ENCODE measurements around the gene IL6. TPM values are rescaled to one million over a fixed set of nuclear protein-coding genes. Genes with fewer than 3 reads are reported as not detected.

Gene IL6
- total RNA-seq, 4 donors from 2014 or later = 2.3 to 17.9 (median 5.1) TPM; not detected in 1

DNA sequence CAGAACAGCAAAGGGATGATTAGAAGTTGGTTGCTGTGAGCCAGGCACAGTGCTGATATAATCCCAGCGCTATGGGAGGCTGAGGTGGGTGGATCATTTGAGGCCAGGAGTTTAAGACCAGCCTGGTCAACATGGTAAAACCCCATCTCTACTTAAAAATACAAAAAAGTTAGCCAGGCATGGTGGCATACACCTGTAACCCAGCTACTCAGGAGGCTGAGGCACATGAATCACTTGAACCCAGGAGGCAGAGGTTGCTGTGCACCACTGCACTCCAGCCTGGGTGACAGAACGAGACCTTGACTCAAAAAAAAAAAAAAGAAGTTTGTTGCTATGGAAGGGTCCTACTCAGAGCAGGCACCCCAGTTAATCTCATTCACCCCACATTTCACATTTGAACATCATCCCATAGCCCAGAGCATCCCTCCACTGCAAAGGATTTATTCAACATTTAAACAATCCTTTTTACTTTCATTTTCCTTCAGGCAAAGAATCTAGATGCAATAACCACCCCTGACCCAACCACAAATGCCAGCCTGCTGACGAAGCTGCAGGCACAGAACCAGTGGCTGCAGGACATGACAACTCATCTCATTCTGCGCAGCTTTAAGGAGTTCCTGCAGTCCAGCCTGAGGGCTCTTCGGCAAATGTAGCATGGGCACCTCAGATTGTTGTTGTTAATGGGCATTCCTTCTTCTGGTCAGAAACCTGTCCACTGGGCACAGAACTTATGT is 4.1 kb downstream of the IL6 start:
- TF ChIP-seq, protein P1, sequence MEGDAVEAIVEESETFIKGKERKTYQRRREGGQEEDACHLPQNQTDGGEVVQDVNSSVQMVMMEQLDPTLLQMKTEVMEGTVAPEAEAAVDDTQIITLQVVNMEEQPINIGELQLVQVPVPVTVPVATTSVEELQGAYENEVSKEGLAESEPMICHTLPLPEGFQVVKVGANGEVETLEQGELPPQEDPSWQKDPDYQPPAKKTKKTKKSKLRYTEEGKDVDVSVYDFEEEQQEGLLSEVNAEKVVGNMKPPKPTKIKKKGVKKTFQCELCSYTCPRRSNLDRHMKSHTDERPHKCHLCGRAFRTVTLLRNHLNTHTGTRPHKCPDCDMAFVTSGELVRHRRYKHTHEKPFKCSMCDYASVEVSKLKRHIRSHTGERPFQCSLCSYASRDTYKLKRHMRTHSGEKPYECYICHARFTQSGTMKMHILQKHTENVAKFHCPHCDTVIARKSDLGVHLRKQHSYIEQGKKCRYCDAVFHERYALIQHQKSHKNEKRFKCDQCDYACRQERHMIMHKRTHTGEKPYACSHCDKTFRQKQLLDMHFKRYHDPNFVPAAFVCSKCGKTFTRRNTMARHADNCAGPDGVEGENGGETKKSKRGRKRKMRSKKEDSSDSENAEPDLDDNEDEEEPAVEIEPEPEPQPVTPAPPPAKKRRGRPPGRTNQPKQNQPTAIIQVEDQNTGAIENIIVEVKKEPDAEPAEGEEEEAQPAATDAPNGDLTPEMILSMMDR (IDR thresholded peaks at IDR 0.05; ENCODE audit: low read depth) = no peak

DNA sequence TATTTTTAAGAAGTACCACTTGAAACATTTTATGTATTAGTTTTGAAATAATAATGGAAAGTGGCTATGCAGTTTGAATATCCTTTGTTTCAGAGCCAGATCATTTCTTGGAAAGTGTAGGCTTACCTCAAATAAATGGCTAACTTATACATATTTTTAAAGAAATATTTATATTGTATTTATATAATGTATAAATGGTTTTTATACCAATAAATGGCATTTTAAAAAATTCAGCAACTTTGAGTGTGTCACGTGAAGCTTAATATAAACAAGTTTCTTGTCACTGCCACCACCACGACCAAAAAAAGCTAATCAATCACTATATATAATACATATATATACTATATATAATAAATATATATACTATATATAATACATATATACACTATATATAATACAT is 4.8 kb downstream of the IL6 start:
- TF ChIP-seq, protein P1 (IDR thresholded peaks at IDR 0.05; ENCODE audit: low read depth) = no peak

DNA sequence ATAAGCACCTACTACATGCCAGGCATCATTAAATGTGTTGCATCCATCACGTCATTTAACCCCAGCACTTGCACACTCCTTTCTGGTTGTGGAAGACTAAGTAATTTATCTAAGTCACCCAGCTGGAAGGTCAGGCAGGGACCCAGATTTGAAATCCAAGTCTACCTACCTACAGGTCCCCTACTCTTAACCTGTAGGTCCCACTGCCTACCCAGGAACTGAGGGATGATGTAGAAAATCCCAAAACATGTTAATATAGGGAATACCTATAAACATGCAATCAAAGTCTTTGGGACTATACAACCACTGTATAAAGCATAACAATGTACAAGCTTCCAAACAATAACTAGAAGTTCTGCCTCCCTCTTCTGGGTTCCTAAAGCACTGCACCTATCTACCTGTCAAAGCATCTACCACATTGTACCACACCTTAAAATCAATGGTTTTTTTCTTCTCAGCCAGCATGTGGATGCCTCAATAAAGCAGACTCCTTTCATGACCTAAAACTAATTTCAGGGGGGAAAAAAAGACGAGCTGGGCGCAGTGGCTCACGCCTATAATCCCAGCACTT is 5.6 kb downstream of the IL6 start:
- TF ChIP-seq, protein P1 (IDR thresholded peaks at IDR 0.05; ENCODE audit: low read depth) = no peak

DNA sequence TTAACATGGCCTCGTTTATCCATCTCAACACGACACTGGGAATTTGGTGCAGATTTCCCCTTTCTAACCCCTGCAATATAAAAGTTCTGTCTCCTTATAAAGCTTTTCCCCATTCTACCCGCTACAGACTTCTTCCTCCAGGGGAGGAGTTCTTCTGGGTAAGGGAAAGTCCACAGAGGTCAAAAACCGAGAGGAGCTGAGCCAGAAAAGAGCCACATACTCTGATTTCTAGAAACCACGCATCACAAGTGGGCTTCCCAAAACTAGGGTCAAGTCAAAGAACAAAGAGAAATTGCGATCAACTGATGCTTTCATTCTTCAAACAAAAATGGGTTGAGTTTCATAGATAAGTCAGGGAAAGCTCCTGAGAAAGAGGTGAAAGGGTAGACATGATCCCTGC is 6.8 kb downstream of the IL6 start:
- TF ChIP-seq, protein P1 (IDR thresholded peaks at IDR 0.05; ENCODE audit: low read depth) = no peak

DNA sequence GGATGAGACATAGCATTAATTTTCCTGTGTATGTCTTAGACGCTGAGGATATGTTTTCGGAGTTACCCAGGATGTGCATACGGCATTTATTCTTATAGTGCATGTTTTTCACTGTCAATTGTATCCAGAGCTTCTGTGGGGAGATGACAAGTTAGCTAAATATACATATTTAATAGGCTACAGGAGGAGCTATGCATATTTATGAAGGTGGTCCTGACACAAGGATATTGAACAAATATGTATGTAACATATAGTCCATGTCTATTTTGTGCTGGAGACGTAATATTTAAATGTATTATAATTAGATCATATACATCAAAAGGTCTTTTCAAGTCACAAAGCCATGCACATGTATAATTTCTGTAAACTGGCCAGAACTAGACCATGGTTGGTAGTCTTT is 16.0 kb downstream of the IL6 start:
- TF ChIP-seq, protein P1 (IDR thresholded peaks at IDR 0.05; ENCODE audit: low read depth) = no peak

DNA sequence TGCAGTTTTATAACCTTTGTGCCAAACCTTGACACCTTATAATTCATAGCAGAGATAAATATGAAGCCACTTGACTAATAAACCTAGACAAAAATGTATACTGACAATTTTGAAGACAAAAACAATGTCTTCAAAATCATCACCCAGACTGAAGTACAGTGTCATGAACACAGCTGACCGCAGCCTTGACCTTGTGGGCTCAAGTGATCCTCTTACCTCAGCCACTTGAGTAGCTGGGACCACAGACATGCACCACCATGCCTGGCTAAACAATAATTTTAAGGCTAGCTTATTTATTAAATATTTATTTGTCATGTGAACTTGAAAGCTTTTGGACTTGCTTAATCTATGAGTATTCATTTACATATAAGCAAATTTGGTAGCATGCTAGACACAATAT is 24.3 kb downstream of the IL6 start:
- TF ChIP-seq, protein P1 (IDR thresholded peaks at IDR 0.05; ENCODE audit: low read depth) = no peak

DNA sequence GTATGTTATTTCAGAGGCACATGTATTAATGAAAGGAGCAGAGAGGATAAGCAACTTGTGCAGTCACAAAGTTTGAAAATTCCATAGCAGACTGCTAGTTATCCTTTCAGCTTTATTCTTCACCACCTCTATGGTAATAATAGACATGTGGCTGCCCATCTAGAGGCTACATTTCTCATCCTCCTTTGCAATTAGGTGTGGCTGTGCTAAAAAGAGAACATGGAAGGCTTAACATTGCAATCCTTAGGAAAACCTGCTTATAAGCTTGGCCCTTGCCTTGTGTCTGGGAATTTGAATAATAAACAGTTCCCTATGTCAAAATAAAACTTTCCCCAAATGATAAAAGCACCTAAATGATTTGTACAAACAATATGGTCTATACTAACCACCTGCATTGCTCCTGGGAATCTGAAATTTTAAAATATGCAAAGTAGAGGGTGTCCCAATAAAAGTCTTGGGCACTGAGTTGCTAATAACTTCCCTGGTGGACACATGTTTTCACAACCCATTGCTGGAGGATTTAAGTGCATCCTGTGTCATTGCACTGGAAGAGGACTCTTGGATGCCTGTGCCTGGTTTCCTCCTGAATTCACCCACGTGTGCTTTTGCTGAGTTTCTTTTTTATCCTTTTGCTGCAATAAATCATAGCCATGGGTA is 30.5 kb downstream of the IL6 start:
- TF ChIP-seq, protein P1 (IDR thresholded peaks at IDR 0.05; ENCODE audit: low read depth) = no peak
